HCT116 (cell line): Measurements from ENCODE around the gene ITGA4. TPM values are rescaled to one million over a fixed set of nuclear protein-coding genes. Genes with fewer than 3 reads are reported as not detected.

ENCODE experiments used
- ATAC-seq: fragments of 200-7000 bp; cut with Tn5 transposase; 2 replicates; pipeline ENCODE4 v1.9.1; 2020; ENCODE audit warnings: mild to moderate bottlenecking, moderate library complexity
- BruUV-seq: library from RNA; stranded (reverse); fragments of 400-500 nt; replicated peaks from 2 replicates; lab custom pipeline; 2021; lab: Mats Ljungman, UMichigan
- CTCF ChIA-PET: fragments of 300-600 bp; sonication (Branson Sonifier 250); formaldehyde crosslinking; loops from one replicate; lab custom pipeline; 2021; ENCODE audit warnings: antibody characterized with exemption; lab: Charles Lee
- POLR2A ChIA-PET: fragments of 300-600, 350-600 bp; sonication (Branson Sonifier 250); formaldehyde crosslinking; loops from one replicate; lab custom pipeline; 2021; ENCODE audit warnings: antibody characterized with exemption; lab: Charles Lee
- RAD21 ChIA-PET, 2 experiments: fragments of 300-600 bp; sonication (Branson Sonifier 250); formaldehyde crosslinking; loops; one replicate each; lab custom pipeline; 2023; ENCODE audit warnings: low total read pairs in 2 of 2; ENCODE audit not compliant: uncharacterized antibody in 2 of 2, unreplicated experiment in 2 of 2, low non-redundant PET in 1 of 2; lab: Charles Lee
- DNase-seq: peaks from one replicate; pipeline ENCODE4 v3.0.0-alpha.2; 2010; ENCODE audit warnings: low read depth, low spot score
- H2AFZ ChIP-seq: fragments of 200-600 bp; shearing (Covaris generic), sonication (generic); 2 replicates; pipeline ENCODE4 v1.6.1; 2017; ENCODE audit warnings: low read depth, mixed run types, mixed read lengths, antibody characterized with exemption, low read length; ENCODE audit not compliant: poor library complexity, severe bottlenecking
- H3K27ac ChIP-seq: 2 replicates; pipeline ENCODE4 v1.5.1; 2012; ENCODE audit warnings: low read depth, low read length
- H3K27me3 ChIP-seq: fragments of 200-600 bp; sonication (generic); 2 replicates; pipeline ENCODE4 v1.6.1; 2016; ENCODE audit warnings: mixed run types, low read length, mixed read lengths; ENCODE audit not compliant: insufficient read depth
- H3K36me3 ChIP-seq, 2 experiments: fragments of 200-500 bp in 1 of 2; fragments of 200-600 bp in 1 of 2; sonication (Bioruptor generic) in 1 of 2; sonication (generic) in 1 of 2; 2 replicates each; pipeline versions ENCODE4 v1.5.1 to v1.6.1; 2014 to 2016; ENCODE audit warnings: low read length in 2 of 2, inconsistent platforms in 1 of 2, mixed read lengths in 1 of 2, mixed run types in 1 of 2; ENCODE audit not compliant: insufficient read depth in 2 of 2, control insufficient read depth in 1 of 2
- H3K4me1 ChIP-seq, 2 experiments: fragments of 200-600 bp in 1 of 2; sonication (generic) in 1 of 2; 2 replicates each; pipeline versions ENCODE4 v1.5.1 to v1.6.1; 2012 to 2017; ENCODE audit warnings: low read length in 2 of 2, inconsistent platforms in 1 of 2, mild to moderate bottlenecking in 1 of 2, mixed read lengths in 1 of 2, mixed run types in 1 of 2, moderate library complexity in 1 of 2; ENCODE audit not compliant: insufficient read depth in 2 of 2, control insufficient read depth in 1 of 2
- H3K4me2 ChIP-seq: fragments of 200-600 bp; sonication (generic); 2 replicates; pipeline ENCODE4 v1.6.1; 2017; ENCODE audit warnings: mixed run types, low read length, mixed read lengths
- H3K4me3 ChIP-seq, 2 experiments: fragments of 200-600 bp in 1 of 2; sonication (generic) in 1 of 2; replicated peaks in 1 of 2; 2 replicates each; pipeline ENCODE4 v1.5.1; 2011 to 2016; ENCODE audit warnings: low read length in 2 of 2, control low read depth in 1 of 2, low read depth in 1 of 2, mild to moderate bottlenecking in 1 of 2, mixed read lengths in 1 of 2, mixed run types in 1 of 2
- H3K79me2 ChIP-seq: fragments of 200-600 bp; sonication (generic); 2 replicates; pipeline ENCODE4 v1.6.1; 2017; ENCODE audit warnings: mild to moderate bottlenecking, mixed run types, low read length, moderate library complexity, mixed read lengths; ENCODE audit not compliant: insufficient read depth
- H3K9ac ChIP-seq: fragments of 200-600 bp; sonication (generic); 2 replicates; pipeline ENCODE4 v1.6.1; 2016; ENCODE audit warnings: low read length, mixed read lengths
- H3K9me2 ChIP-seq: fragments of 200-600 bp; sonication (generic), shearing (Covaris generic); 2 replicates; pipeline ENCODE4 v1.6.1; 2017; ENCODE audit warnings: mixed run types, mild to moderate bottlenecking, moderate library complexity; ENCODE audit not compliant: insufficient read depth
- H3K9me3 ChIP-seq, 2 experiments: fragments of 200-500 bp in 1 of 2; fragments of 200-600 bp in 1 of 2; sonication (Bioruptor generic) in 1 of 2; sonication (generic) in 1 of 2; 2 replicates each; pipeline ENCODE4 v1.6.1; 2014 to 2017; ENCODE audit warnings: low read length in 2 of 2, mixed read lengths in 2 of 2, inconsistent platforms in 1 of 2, low read depth in 1 of 2, mild to moderate bottlenecking in 1 of 2, mixed run types in 1 of 2, moderate library complexity in 1 of 2; ENCODE audit not compliant: control insufficient read depth in 1 of 2, insufficient read depth in 1 of 2
- H4K20me1 ChIP-seq: fragments of 200-600 bp; sonication (generic), shearing (Covaris generic); 2 replicates; pipeline ENCODE4 v1.6.1; 2017; ENCODE audit warnings: mixed run types, mild to moderate bottlenecking, moderate library complexity; ENCODE audit not compliant: insufficient read depth
- ATF3 ChIP-seq: IDR thresholded peaks from 2 replicates; pipeline ENCODE4 v1.6.1; 2012
- CBX3 ChIP-seq: IDR thresholded peaks from 2 replicates; pipeline ENCODE4 v1.6.1; 2012; ENCODE audit warnings: low read depth
- CEBPB ChIP-seq: IDR thresholded peaks from 2 replicates; pipeline ENCODE4 v1.6.1; 2012; ENCODE audit warnings: low read depth
- EGR1 ChIP-seq: IDR thresholded peaks from 2 replicates; pipeline ENCODE4 v1.6.1; 2012; ENCODE audit warnings: low read depth
- EZH2 ChIP-seq: fragments of 200-600 bp; sonication (generic); IDR thresholded peaks from 2 replicates; pipeline ENCODE4 v1.6.1; 2017; ENCODE audit warnings: antibody characterized with exemption, mixed run types
- EZH2phosphoT487 ChIP-seq: fragments of 200-600 bp; IDR thresholded peaks from 2 replicates; pipeline ENCODE4 v1.6.1; 2018; ENCODE audit warnings: antibody characterized with exemption, borderline replicate concordance
- FOSL1 ChIP-seq: IDR thresholded peaks from 2 replicates; pipeline ENCODE4 v1.6.1; 2012; ENCODE audit warnings: low read depth
- MAX ChIP-seq: IDR thresholded peaks from 2 replicates; pipeline ENCODE4 v1.6.1; 2012
- POLR2A ChIP-seq: IDR thresholded peaks from 2 replicates; pipeline ENCODE4 v1.7.0; 2011; ENCODE audit warnings: borderline replicate concordance; ENCODE audit not compliant: insufficient read depth, insufficient read length; ENCODE audit errors: extremely low read depth
- POLR2AphosphoS5 ChIP-seq: IDR thresholded peaks from 2 replicates; pipeline ENCODE4 v1.6.1; 2011; ENCODE audit warnings: mild to moderate bottlenecking, low read depth, low read length, moderate library complexity
- RAD21 ChIP-seq: IDR thresholded peaks from 2 replicates; pipeline ENCODE4 v1.6.1; 2012; ENCODE audit warnings: low read depth, mild to moderate bottlenecking
- REST ChIP-seq: IDR thresholded peaks from 2 replicates; pipeline ENCODE4 v1.6.1; 2012; ENCODE audit warnings: low read depth
- SIN3A ChIP-seq: IDR thresholded peaks from 2 replicates; pipeline ENCODE4 v1.6.1; 2012; ENCODE audit warnings: low read depth
- SRF ChIP-seq: IDR thresholded peaks from 2 replicates; pipeline ENCODE4 v1.6.1; 2012; ENCODE audit warnings: low read depth
- TCF7L2 ChIP-seq: IDR thresholded peaks from 2 replicates; pipeline ENCODE4 v1.7.0; 2011; ENCODE audit warnings: borderline replicate concordance, inconsistent platforms; ENCODE audit not compliant: insufficient read depth, insufficient read length; ENCODE audit errors: extremely low read depth
- YY1 ChIP-seq: IDR thresholded peaks from 2 replicates; pipeline ENCODE4 v1.6.1; 2011; ENCODE audit warnings: low read length, low read depth, moderate library complexity, mild to moderate bottlenecking; ENCODE audit not compliant: insufficient replicate concordance; ENCODE audit errors: extremely low read depth
- intact Hi-C: fragments of 100-400 bp; cut with micrococcal nuclease; formaldehyde crosslinking; loops from 2 replicates; pipeline ENCODE4 v1.10.0; 2022
- total RNA-seq: library from RNA; stranded (reverse); gene quantifications from one replicate; pipeline ENCODE4 v1.2.1, GENCODE V29; 2021; ENCODE audit not compliant: unreplicated experiment

The ITGA4 gene
- total RNA-seq, 1 experiment from 2014 or later = 0.49 TPM

GRCh38 chr2:181526014-181526413 lies 68.8 kb downstream of the ITGA4 start:
- H4K20me1 ChIP-seq = no peaks in the 10 kb centered on the region
- TF ChIP-seq RAD21 (no peak), CEBPB (no peak), CBX3 (no peak), REST (no peak), MAX (no peak), ATF3 (no peak), TCF7L2 (no peak), FOSL1 (no peak), POLR2A (no peak), SIN3A (no peak), EZH2phosphoT487 (no peak), EGR1 (no peak), POLR2AphosphoS5 (no peak), YY1 (no peak), EZH2 (no peak), SRF (no peak)
- TF ChIP-seq, all 23 proteins: peak for 0
- ChIA-PET POLR2A (no interaction called here), CTCF (no interaction called here), RAD21 (no interaction called here)
- no peak overlapping the region for H3K27ac ChIP-seq
- no TSS peak for BruUV-seq
- no peaks in the 10 kb centered on the region for H3K9me2 ChIP-seq
- H3K79me2 ChIP-seq = no peaks in the 10 kb centered on the region
- H3K4me3 ChIP-seq = no peak overlapping the region
- no peak for ATAC-seq
- H3K9ac ChIP-seq = no peak overlapping the region
- H3K9me3 ChIP-seq = no peaks in the 10 kb centered on the region
- DNase-seq = no peak
- H3K4me1 ChIP-seq = no peaks in the 10 kb centered on the region
- no peak overlapping the region for H2AFZ ChIP-seq
- no peaks in the 10 kb centered on the region for H3K27me3 ChIP-seq
- no peak overlapping the region for H3K4me2 ChIP-seq
- no peaks in the 10 kb centered on the region for H3K36me3 ChIP-seq
- intact Hi-C loops = no loop called here
